GM20000 (cell line): Measurements from ENCODE around the gene HEPN1.

ENCODE experiments used
- DNase-seq: peaks from one replicate; pipeline ENCODE4 v3.0.0; 2012; ENCODE audit warnings: low spot score
- TF ChIP-seq, protein P1 (sequence below): IDR thresholded peaks from 2 replicates; pipeline ENCODE4 v1.5.1; 2012; ENCODE audit warnings: mild to moderate bottlenecking, control low read depth; ENCODE audit errors: extremely low read depth, missing control alignments

HEPN1 gene

DNA sequence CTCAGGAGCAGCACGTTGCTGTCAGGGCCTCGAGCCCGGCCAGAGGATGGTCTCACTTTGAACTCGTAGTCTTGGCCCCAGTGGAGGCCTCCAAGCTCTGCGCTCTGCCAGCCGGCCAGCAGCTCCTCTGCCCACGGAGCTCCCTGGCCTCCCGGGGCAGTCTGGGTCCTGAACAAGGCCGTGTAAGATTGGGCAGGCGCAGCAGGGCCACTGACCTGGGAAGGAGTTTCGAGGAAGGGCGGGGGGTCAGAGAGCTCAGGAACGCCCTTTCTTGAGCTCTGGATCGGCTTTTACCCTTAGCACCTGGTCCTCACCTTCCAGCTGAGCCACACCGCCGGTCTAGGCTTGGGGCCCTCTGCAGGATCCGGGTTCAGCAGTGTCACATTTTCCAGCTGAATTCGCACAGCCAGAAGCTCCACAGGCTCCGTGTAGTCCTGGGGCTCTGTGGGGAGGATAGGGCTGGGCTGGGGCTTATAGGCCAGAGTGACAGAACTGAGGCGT is 23.5 kb upstream of the HEPN1 start:
- TF ChIP-seq, protein P1, sequence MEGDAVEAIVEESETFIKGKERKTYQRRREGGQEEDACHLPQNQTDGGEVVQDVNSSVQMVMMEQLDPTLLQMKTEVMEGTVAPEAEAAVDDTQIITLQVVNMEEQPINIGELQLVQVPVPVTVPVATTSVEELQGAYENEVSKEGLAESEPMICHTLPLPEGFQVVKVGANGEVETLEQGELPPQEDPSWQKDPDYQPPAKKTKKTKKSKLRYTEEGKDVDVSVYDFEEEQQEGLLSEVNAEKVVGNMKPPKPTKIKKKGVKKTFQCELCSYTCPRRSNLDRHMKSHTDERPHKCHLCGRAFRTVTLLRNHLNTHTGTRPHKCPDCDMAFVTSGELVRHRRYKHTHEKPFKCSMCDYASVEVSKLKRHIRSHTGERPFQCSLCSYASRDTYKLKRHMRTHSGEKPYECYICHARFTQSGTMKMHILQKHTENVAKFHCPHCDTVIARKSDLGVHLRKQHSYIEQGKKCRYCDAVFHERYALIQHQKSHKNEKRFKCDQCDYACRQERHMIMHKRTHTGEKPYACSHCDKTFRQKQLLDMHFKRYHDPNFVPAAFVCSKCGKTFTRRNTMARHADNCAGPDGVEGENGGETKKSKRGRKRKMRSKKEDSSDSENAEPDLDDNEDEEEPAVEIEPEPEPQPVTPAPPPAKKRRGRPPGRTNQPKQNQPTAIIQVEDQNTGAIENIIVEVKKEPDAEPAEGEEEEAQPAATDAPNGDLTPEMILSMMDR = no peak
- no peak for DNase-seq

DNA sequence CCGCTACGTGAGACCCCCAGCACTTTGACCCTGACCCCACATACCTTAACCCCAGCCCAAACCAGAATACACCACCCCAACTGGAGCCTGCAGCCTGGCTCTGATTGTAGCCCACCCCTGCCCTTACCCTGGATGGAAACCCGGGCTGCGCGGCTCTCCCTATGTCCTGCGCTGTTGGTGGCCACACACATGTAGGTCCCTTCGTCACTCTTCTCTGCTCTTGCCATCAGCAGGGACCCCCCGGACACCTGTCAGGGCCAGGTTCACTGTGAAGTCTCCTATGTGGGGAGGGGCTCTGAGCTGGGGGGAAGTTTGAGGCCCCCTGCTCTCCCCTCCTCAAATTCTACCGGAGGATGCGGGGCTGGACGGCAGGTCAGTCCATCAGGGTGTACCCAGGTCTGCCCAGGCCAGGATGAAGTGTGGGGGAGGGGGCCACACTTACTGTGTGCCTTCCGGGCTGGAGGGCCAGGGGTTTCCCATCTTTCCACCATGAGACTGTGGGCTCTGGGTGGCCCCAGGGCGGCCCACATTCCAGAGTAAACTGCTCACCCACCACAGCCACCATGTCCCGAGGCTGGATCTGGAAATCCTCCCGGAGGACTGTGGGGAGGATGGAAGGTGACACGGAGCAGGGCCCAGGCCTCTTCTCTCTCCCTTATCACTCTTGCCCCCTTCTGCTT is 22.8 kb upstream of the HEPN1 start:
- no peak for DNase-seq
- TF ChIP-seq, protein P1 = no peak

DNA sequence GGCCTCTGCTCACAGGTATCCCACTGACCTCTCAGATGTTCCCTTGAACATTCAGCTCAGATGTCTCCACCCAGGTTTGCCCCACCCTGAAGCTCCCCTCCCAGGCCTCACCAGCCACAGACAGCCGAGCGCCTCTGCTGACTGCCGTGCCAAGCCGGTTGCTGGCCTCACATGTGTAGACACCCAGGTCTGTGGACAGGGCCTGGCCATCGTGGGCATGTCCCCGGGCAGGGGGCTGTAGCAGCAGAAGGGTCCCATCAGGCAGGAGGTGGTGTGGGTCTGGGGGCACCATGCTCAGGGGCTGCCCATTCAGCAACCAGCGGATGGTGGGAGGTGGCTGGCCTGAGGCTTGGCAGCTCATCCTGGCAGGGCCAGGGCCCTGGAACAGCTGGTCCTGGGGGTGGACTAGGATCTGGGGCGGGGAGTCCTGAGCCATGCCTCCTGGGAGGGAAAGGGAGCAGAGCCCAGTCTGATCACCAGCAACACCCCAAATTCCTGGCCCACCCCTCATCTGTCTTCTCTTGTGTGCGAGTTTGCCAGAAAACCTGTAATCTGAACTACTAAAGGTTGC is 22.1 kb upstream of the HEPN1 start:
- no peak for DNase-seq

DNA sequence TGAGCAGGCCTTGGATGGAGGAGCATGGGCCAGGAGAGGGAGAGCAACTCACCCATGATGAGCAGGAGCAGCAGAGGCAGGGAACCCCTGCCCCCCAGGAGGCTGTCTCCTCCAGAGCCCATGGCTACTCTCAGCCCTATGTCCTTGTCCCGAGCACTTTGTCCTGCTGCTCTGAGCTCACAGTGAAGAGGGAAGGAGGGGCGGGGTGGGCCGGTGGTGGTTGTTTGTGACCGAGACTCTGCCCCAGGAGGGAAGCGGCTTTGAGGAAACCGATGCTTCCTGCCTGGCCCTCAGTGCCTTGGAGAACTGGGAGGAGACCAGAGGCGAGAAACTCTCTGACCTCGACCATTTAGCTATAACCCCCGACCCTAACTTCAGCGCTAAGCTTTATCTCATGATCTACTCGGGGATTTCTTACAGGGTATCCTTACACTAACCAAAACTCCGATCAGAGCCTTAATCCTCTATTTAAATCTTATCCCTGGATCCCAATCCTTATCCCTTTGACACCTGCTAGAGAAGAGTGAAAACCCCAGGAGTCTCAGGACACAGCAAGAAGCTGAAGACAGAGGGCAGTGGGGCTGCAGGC is 21.3 kb upstream of the HEPN1 start, which contains the start of gene ROBO4:
Gene ROBO4 (minus strand): TSS at position 192 of the 589 bp plus-strand sequence. CDS start 70 bp downstream, at position 122.
- TF ChIP-seq, protein P1 = no peak
- DNase-seq = no peak

More for the DNA sequence above, 22.1 kb upstream of the HEPN1 start:
- TF ChIP-seq, protein P1 = no peak

DNA sequence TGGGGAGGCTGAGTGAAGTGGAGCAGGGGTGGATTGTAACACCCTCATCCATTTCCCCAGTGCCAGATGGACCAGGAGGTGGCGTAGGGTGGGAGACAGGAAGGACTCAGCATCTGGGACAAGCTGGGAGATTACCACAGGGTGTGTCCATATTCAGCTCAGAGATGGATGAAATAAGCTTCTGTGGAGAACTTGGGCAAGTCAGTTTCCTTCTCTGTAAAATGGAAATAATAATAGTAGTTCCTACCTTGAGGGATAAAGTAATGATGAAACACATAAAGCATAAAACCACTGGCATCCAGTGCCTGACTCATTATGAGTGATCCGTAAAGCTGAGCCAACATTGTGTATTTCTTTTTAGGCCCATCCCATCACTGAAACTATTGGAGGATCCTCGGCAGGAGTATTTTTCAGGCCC is 20.8 kb upstream of the HEPN1 start:
- no peak for DNase-seq
- TF ChIP-seq, protein P1 = no peak

DNA sequence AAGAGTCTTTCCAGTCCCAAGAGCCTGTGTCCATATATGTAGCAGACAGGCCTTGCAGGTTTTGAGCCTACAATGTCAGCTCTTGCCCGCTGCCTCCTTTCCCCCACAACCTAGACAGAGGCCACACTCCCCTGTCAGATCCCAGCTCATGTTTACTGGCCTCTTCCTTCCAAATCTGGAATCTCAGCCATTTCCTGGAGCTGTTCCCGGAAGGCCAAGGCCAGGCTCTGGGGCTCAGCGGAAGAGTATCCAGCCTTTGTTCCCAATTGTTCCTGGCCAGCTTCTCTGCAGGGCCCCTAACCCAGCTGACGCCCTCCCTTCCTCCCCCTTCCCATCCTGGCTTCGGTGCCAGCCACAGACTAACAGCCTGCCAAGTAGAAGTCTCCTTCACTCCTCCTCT is 20.3 kb upstream of the HEPN1 start:
- TF ChIP-seq, protein P1 = no peak
- no peak for DNase-seq
